Small intestine (tissue), 7 donors: ENCODE data around the gene CGB1. TPM values are rescaled to one million over a fixed set of nuclear protein-coding genes. Genes with fewer than 3 reads are reported as not detected.

Experiments
- DNase-seq, 2 donors: peaks; one replicate each; pipeline versions ENCODE4 v3.0.0 to v3.0.0-alpha.2; 2013
- FAIRE-seq: peaks from 2 replicates; lab custom pipeline; 2012; peaks lifted over from hg19 to GRCh38; lab: Jason Lieb, UNC
- H3K27ac ChIP-seq, 3 donors: one replicate each; pipeline ENCODE4 v1.5.1; 2013; ENCODE audit warnings: low read length in 2 of 3, mild to moderate bottlenecking in 2 of 3, control low read depth in 1 of 3, inconsistent platforms in 1 of 3, low read depth in 1 of 3, moderate library complexity in 1 of 3
- H3K27me3 ChIP-seq, 3 donors: one replicate each; pipeline ENCODE4 v1.6.1; 2013; ENCODE audit warnings: low read length in 3 of 3, inconsistent platforms in 1 of 3; ENCODE audit not compliant: control insufficient read depth in 3 of 3, insufficient read depth in 3 of 3
- H3K36me3 ChIP-seq, 3 donors: one replicate each; pipeline ENCODE4 v1.6.1; 2013; ENCODE audit warnings: low read length in 3 of 3, inconsistent platforms in 1 of 3, low read depth in 1 of 3, mild to moderate bottlenecking in 1 of 3, moderate library complexity in 1 of 3; ENCODE audit not compliant: control insufficient read depth in 3 of 3, insufficient read depth in 2 of 3
- H3K4me1 ChIP-seq, 3 donors: one replicate each; pipeline ENCODE4 v1.6.1; 2013; ENCODE audit warnings: low read length in 2 of 3, inconsistent platforms in 1 of 3, low read depth in 1 of 3, mild to moderate bottlenecking in 1 of 3, moderate library complexity in 1 of 3; ENCODE audit not compliant: control insufficient read depth in 3 of 3, insufficient read depth in 2 of 3
- H3K4me3 ChIP-seq, 3 donors: one replicate each; pipeline ENCODE4 v1.5.1; 2013; ENCODE audit warnings: low read length in 3 of 3, control low read depth in 1 of 3, inconsistent platforms in 1 of 3, low read depth in 1 of 3, mild to moderate bottlenecking in 1 of 3, moderate library complexity in 1 of 3
- H3K9me3 ChIP-seq, 2 donors: one replicate each; pipeline ENCODE4 v1.6.1; 2013; ENCODE audit warnings: low read depth in 1 of 2, low read length in 1 of 2; ENCODE audit not compliant: control insufficient read depth in 2 of 2, insufficient read depth in 1 of 2
- WGBS, 3 donors: extraction: QIAGEN DNeasy Blood & Tissue Kit; methylation state at CpG; one replicate each; pipeline ENCODE4 v1.1.7; 2013; 5-methylcytosine and 5-hydroxymethylcytosine counted together
- polyA plus RNA-seq, 4 donors: library from polyadenylated mRNA; stranded (reverse) in 3 of 4; unstranded in 1 of 4; fragments of 200-250 nt in 3 of 4; fragments of 120-200 nt in 1 of 4; gene quantifications; one replicate each; pipeline versions ENCODE4 v1.2.1 to v1.2.3, GENCODE V29; 2013
- donor health status: healthy with polysubstance abuse.
- donor health status: control.
- donor health status: control.
- donor health status: Bipolar disorder and iron deficiency.
- donor health status: healthy.

The CGB1 gene
- polyA plus RNA-seq, 4 donors, result not detected

DNA sequence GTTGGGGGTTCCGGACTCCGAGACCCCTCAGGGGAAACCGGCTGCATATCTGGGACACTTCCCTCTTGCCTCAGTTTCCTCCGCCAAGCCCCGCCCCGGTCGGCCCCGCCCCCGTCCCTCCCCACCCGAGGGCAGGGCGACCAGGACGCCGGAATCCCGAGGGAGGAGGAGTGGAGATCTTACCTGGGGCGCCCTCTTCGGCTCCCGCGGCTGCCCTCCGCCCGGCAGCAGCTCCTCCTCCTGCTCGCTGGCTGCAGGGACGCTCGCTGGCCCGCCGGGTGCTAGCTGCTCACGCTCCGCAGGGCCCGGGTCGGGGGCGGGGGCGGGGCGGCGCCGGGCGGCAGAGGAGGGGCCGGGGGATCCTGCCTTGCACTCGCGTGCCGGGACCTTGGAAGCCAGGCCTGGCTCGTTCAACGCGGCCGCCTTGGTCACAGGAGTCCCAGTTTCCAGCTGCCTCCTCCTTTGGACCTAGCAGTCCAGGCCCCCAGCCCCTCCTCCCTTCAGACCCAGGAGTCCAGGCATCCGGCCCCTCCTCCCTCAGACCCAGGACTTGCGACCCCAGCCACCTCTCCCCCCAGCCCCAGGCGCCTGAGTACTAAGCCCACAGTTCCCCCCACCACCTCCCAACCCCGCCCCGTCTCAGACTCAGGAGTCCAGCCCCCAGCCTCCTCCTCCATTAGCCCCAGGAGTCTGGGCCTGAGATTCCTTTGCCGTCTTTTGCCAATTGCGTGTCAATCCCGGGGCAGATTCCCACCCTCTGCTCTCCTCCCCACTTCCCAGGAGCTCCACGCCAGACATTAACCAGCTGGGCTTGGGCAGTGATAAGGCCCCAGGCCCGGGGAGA, 28.3 kb upstream of the CGB1 start, which contains the start of gene NTF4:
NTF4 (minus strand) TSS at position 51 of the 844 bp plus-strand sequence. CDS start 2,821 bp downstream, outside the sequence.
- DNase-seq, result peak in 1 of 2 donors; percentile 27

DNA sequence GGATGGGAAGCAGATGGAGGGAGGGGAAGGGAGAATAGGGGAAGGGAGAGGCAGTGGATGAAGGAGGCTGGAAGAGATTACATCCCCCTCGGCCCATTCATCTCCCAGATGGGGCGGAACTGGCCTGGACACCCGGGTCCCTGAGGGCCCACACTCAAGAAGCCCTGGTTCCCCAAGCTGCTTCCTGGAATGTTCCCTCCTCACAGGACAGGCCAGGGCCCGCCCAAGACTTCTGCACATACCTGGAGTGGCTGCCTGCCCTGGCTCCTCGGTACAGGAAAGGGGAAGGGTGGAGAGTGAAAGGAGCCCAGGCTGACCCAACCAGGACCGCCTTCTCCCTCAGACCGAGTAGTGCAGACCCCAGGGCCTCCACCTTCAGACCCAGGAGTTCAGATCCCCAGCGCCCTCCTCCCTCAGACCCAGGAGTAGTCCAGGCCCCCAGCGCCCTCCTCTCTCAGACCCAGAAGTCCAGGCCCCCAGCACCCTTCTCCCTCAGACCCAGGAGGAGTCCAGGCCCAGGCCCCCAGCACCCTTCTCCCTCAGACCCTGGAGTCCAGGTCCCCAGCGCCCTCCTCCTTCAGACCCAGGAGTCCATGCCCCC, 27.4 kb upstream of the CGB1 start:
- no peak overlapping the region for H3K27ac ChIP-seq
- peaks cover 0 to 76% (median 18%) of the 10 kb centered on the region in 3 donors for H3K27me3 ChIP-seq
- H3K36me3 ChIP-seq, result no peaks in the 10 kb centered on the region
- H3K4me3 ChIP-seq, result no peak overlapping the region
- no peaks in the 10 kb centered on the region for H3K4me1 ChIP-seq
- DNase-seq (no peak), FAIRE-seq (no peak)
- WGBS, 3 donors, result 40 to 51% (median 51%) methylated on average over 7 to 10 of the region's 10 CpGs
- H3K9me3 ChIP-seq, result no peaks in the 10 kb centered on the region

More for the DNA sequence above, 28.3 kb upstream of the CGB1 start, which contains the start of gene NTF4:
- H3K27me3 ChIP-seq, result peaks cover 0 to 76% (median 18%) of the 10 kb centered on the region in 3 donors
- H3K36me3 ChIP-seq, result no peaks in the 10 kb centered on the region
- no peaks in the 10 kb centered on the region for H3K9me3 ChIP-seq
- WGBS, 3 donors, result 3 to 7% (median 4%) methylated on average over 33 to 53 of the region's 53 CpGs
- H3K4me1 ChIP-seq, result no peaks in the 10 kb centered on the region
- no peak for FAIRE-seq
- H3K4me3 ChIP-seq, result peak within 1 kb of the TSS in 2 of 3 donors; percentile 7 to 17
- no peak within 1 kb of the TSS for H3K27ac ChIP-seq

GRCh38 chr19:49061445-49061844, 24.8 kb upstream of the CGB1 start:
- peaks cover 0 to 15% (median 2%) of the 10 kb centered on the region in 3 donors for H3K4me1 ChIP-seq
- H3K4me3 ChIP-seq, result no peak overlapping the region
- H3K27me3 ChIP-seq, result peaks cover 0 to 87% (median 18%) of the 10 kb centered on the region in 3 donors
- DNase-seq (no peak), FAIRE-seq (no peak)
- H3K36me3 ChIP-seq, result no peaks in the 10 kb centered on the region
- WGBS, 3 donors, result 49 to 62% (median 58%) methylated on average over 19 to 25 of the region's 25 CpGs
- peaks cover 0 to 2% of the 10 kb centered on the region in 2 donors for H3K9me3 ChIP-seq
- H3K27ac ChIP-seq, result no peak overlapping the region

DNA sequence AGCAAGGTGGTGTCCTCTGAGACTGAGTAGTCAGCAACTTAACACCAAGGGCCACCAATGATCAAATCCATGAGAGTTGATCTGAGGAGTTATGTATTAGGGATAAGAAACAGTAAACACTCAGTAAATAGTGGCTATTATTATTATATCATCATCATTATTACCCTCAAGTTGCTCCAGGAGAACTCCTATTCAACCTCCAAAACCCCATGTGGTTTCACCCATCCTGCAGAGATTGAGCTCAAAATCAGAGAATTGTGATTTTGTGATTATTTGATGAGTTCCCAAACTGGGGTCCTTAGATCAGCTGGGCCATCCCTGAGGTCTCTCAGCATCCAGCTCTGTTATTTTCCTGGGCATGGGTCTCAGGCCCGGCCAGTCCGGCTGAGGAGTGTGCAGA, 24.3 kb upstream of the CGB1 start:
- peaks cover 0 to 87% (median 15%) of the 10 kb centered on the region in 3 donors for H3K27me3 ChIP-seq
- no peak overlapping the region for H3K4me3 ChIP-seq
- no peak for FAIRE-seq
- WGBS, 3 donors, result 92 to 96% (median 94%) methylated on average over 2 of the region's 2 CpGs
- H3K36me3 ChIP-seq, result no peaks in the 10 kb centered on the region
- DNase-seq, result no peak
- H3K27ac ChIP-seq, result no peak overlapping the region
- peaks cover 0 to 17% (median 2%) of the 10 kb centered on the region in 3 donors for H3K4me1 ChIP-seq
- H3K9me3 ChIP-seq, result peaks cover 0 to 2% of the 10 kb centered on the region in 2 donors

DNA sequence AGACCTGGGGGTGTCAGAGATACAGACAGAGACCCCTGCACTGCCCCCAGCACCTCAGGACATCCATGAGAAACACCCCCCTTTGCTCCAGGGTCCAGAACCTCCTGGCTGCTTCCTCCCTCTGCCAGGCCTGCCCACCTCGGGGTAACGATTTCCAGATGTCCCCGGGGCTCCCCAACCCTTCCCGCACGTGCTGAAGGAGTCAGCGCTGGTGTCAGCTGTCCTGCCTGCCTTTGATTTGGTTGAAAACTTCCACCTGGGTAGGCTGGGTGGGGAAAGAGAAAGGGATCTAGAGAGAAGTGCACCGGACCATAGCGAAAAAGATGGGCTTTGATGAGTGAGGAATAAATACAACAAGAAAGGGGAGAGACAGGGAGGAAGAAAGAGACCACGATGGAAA, 22.4 kb upstream of the CGB1 start:
- FAIRE-seq, result no peak
- H3K4me1 ChIP-seq, result peaks cover 0 to 17% (median 2%) of the 10 kb centered on the region in 3 donors
- no peaks in the 10 kb centered on the region for H3K36me3 ChIP-seq
- 54 to 68% (median 62%) methylated on average over 9 of the region's 9 CpGs for WGBS, 3 donors
- H3K4me3 ChIP-seq, result no peak overlapping the region
- H3K27ac ChIP-seq, result no peak overlapping the region
- peaks cover 0 to 79% (median 10%) of the 10 kb centered on the region in 3 donors for H3K27me3 ChIP-seq
- DNase-seq, result no peak
- peaks cover 0 to 2% of the 10 kb centered on the region in 2 donors for H3K9me3 ChIP-seq

DNA sequence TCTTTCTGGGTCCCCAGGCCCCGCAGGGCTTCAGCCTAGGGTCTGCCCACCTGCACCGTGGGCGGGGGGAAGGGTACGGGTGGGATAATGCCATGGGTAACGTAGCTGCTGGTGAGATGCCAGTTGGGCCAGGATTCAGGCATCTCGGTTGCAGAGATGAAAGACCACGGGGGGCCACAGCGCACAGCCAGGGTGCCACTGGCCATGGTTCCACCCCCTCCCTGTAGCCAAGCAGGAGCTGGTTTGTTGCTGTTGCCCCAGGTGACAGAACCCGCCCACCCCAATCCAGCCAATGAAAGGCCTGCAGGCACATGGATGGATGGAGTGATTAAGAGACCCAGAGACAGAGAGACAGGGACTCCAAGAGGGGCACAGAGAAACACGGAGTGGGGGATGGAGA, 21.9 kb upstream of the CGB1 start:
- no peaks in the 10 kb centered on the region for H3K36me3 ChIP-seq
- peaks cover 0 to 2% of the 10 kb centered on the region in 2 donors for H3K9me3 ChIP-seq
- FAIRE-seq (no peak), DNase-seq (no peak)
- no peak overlapping the region for H3K4me3 ChIP-seq
- peaks cover 0 to 74% (median 10%) of the 10 kb centered on the region in 3 donors for H3K27me3 ChIP-seq
- 32 to 45% (median 41%) methylated on average over 10 of the region's 10 CpGs for WGBS, 3 donors
- peaks cover 0 to 17% (median 2%) of the 10 kb centered on the region in 3 donors for H3K4me1 ChIP-seq
- no peak overlapping the region for H3K27ac ChIP-seq

- peaks cover 0 to 70% (median 10%) of the 10 kb centered on the region in 3 donors for H3K27me3 ChIP-seq
- H3K27ac ChIP-seq, result no peak within 1 kb of the TSS
- peaks cover 0 to 2% of the 10 kb centered on the region in 2 donors for H3K9me3 ChIP-seq
- 3 to 7% (median 3%) methylated on average over 34 to 38 of the region's 38 CpGs for WGBS, 3 donors
- no peaks in the 10 kb centered on the region for H3K36me3 ChIP-seq
- peak within 1 kb of the TSS; percentile 3 to 62 (median 40) for H3K4me3 ChIP-seq
- DNase-seq, result peak; percentile 68 to 74
- H3K4me1 ChIP-seq, result peaks cover 0 to 17% (median 2%) of the 10 kb centered on the region in 3 donors
- FAIRE-seq, result no peak
These were observed 21.0 kb upstream of the CGB1 start, which contains the start of gene CGB7 for GRCh38 chr19:49057636-49058234. CGB7 (minus strand) TSS chr19:49057749; CDS start chr19:49055375, 2,374 bp downstream.
